ENCODE measurements around the gene UBL4A.

DNA sequence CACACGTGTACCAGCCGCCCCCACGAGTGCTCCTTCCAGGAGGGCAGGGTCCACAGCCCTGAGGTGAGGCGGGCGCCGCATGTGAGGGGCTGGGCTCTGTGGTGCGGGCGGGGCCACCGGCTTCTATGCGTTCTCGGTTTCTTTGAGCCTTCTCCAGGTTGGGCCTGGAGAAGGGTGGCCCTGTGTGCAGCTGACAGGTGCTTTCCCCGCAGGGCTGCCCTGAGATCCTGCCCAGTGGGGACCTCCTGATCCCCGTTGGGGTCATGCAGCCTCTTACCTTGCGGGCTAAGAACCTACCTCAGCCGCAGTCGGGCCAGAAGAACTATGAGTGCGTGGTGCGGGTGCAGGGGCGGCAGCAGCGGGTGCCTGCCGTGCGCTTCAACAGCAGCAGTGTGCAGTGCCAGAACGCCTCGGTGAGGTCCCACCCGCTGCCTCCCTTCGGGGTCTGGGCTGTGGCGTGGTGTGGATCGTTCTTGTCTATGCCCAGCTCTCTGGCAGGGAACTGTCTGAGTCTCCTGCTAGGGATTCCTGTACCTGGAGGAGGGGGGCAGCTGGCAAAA, 21.5 kb downstream of the UBL4A start:
- no peak for TF ChIP-seq GATA2 (IDR thresholded peaks at IDR 0.05; ENCODE audit: low read depth, low read length)
- TF ChIP-seq GATA3 (IDR thresholded peaks at IDR 0.05; ENCODE audit: low read depth, low read length): no peak
